ENCODE data around the gene PDLIM5. TPM values are rescaled to one million over a fixed set of nuclear protein-coding genes. Genes with fewer than 3 reads are reported as not detected.

The PDLIM5 gene
- total and polyA plus RNA-seq, 2 of the 8 experiments (the other 6 are each of a cell fraction or from before 2014, with no cell fraction given), result 37.3 to 62.1 TPM

GRCh38 chr4:94475050-94475449 is 23.3 kb downstream of the PDLIM5 start:
- Histone ChIP-seq H4K91ac (replicated peaks; ENCODE audit: insufficient read length, low read length) (no peak overlapping the region), H2BK120ac (replicated peaks; ENCODE audit: low read depth, low read length) (no peak overlapping the region), H3K9ac (replicated peaks in 1 of 4; ENCODE audit: extremely low read depth in 1 of 4, low read depth in 3 of 4, low read length in 3 of 4) (no peak overlapping the region), H3K14ac (ENCODE audit: insufficient read length) (no peak overlapping the region), H2BK12ac (ENCODE audit: low read depth, low read length) (no peak overlapping the region), H4K8ac (ENCODE audit: extremely low read depth, insufficient read depth, low read length) (no peak overlapping the region), H3K23me2 (ENCODE audit: low read depth, low read length) (no peaks in the 10 kb centered on the region), H4K20me1 (replicated peaks in 1 of 2; ENCODE audit: control insufficient read depth in 1 of 2, insufficient read depth in 2 of 2, low read length in 2 of 2) (peaks cover 0 to 1% of the 10 kb centered on the region in 2 experiments), H2BK20ac (ENCODE audit: low read length) (no peak overlapping the region), H3K4ac (replicated peaks; ENCODE audit: insufficient read length, low read depth, low read length) (no peak overlapping the region), H3K4me1 (replicated peaks in 1 of 4; ENCODE audit: control insufficient read depth in 3 of 4, insufficient read depth in 4 of 4, low read length in 3 of 4) (peaks cover 0 to 8% (median 0%) of the 10 kb centered on the region in 4 experiments; a peak in 2 of 7 replicates), H3K18ac (ENCODE audit: extremely low read depth, low read length) (no peak overlapping the region), H4K5ac (ENCODE audit: insufficient read length, low read depth, low read length) (peak overlapping the region; percentile 15), H3K79me1 (ENCODE audit: low read depth, low read length) (peaks cover 3% of the 10 kb centered on the region; the same call in 1 of the 2 replicates), H3K4me3 (ENCODE audit: extremely low read depth in 1 of 4, insufficient read depth in 2 of 4, low read depth in 3 of 4, low read length in 4 of 4) (no peak overlapping the region), H3K56ac (replicated peaks; ENCODE audit: insufficient read length, low read depth, low read length) (no peak overlapping the region), H3K23ac (ENCODE audit: insufficient read length) (no peak overlapping the region), H3K27ac (ENCODE audit: low read depth, low read length) (no peak overlapping the region), H3K36me3 (ENCODE audit: control insufficient read depth in 2 of 4, insufficient read depth in 4 of 4, low read length in 3 of 4) (peaks cover 0 to 3% (median 0%) of the 10 kb centered on the region in 4 experiments; a peak in 1 of 8 replicates), H2BK15ac (ENCODE audit: low read length) (no peak overlapping the region), H3K27me3 (replicated peaks in 1 of 4; ENCODE audit: control insufficient read depth in 3 of 4, extremely low read depth in 1 of 4, insufficient read depth in 3 of 4, low read length in 3 of 4) (no peaks in the 10 kb centered on the region), H3K9me3 (ENCODE audit: insufficient read depth in 2 of 2, low read depth in 1 of 2, low read length in 1 of 2) (peaks cover 3 to 7% of the 10 kb centered on the region in 2 experiments; a peak in 2 of 4 replicates), H3K79me2 (ENCODE audit: control insufficient read depth in 1 of 2, insufficient read depth in 2 of 2, low read length in 2 of 2) (peaks cover 0 to 38% of the 10 kb centered on the region in 2 experiments; a peak in 2 of 4 replicates), H2AFZ (ENCODE audit: low read length) (no peak overlapping the region), H2AK5ac (ENCODE audit: low read depth, low read length) (no peak overlapping the region; the same call in 1 of the 2 replicates), H3K4me2 (ENCODE audit: insufficient read depth in 1 of 2, low read depth in 2 of 2, low read length in 2 of 2) (no peak overlapping the region), H2BK5ac (ENCODE audit: low read depth, low read length) (no peak overlapping the region)
- ChIA-PET POLR2A (ENCODE audit: partially characterized antibody) (no interaction called here), CTCF (ENCODE audit: partially characterized antibody) (interaction anchor here (1.1 to 1.3 kb wide), 2 partner anchors 10 to 68 kb away, joined by 3 read pairs; no protein-coding TSS in a partner anchor)
- 63% methylated on average over 2 of the region's 2 CpGs; no CpG with 5 or more reads in 1 of the 2 experiments for WGBS, 2 experiments (ENCODE audit: extremely low coverage in 1 of 2, insufficient coverage in 1 of 2, insufficient read length in 1 of 2, insufficient replicate concordance in 2 of 2, low coverage in 1 of 2, low lambda C conversion rate in 2 of 2, missing lambda C conversion rate in 1 of 2)
- no peak for DNase-seq (ENCODE audit: low read depth in 1 of 2, low spot score in 2 of 2)
- TF ChIP-seq CHD1 (IDR thresholded peaks at IDR 0.05; ENCODE audit: low read depth, low read length) (no peak), PHF8 (conservative IDR thresholded peaks at IDR 0.05; ENCODE audit: low read depth, low read length) (no peak), POLR2AphosphoS5 (IDR thresholded peaks at IDR 0.05; ENCODE audit: low read depth, low read length) (no peak), RAD21 (IDR thresholded peaks at IDR 0.05 in 1 of 2, conservative IDR thresholded peaks at IDR 0.05 in 1 of 2; ENCODE audit: low read depth in 2 of 2, low read length in 2 of 2) (no peak), TCF12 (IDR thresholded peaks at IDR 0.05; ENCODE audit: low read depth, low read length) (no peak), RFX5 (IDR thresholded peaks at IDR 0.05; ENCODE audit: borderline replicate concordance, low read depth, low read length) (no peak), JUN (IDR thresholded peaks at IDR 0.05; ENCODE audit: low read depth, low read length) (no peak), ASH2L (IDR thresholded peaks at IDR 0.05; ENCODE audit: low read length) (no peak), SP2 (IDR thresholded peaks at IDR 0.05; ENCODE audit: low read length) (no peak), TAF1 (IDR thresholded peaks at IDR 0.05; ENCODE audit: low read depth, low read length) (no peak), KDM5A (IDR thresholded peaks at IDR 0.05; ENCODE audit: low read length) (no peak)
- TF ChIP-seq, protein P1, sequence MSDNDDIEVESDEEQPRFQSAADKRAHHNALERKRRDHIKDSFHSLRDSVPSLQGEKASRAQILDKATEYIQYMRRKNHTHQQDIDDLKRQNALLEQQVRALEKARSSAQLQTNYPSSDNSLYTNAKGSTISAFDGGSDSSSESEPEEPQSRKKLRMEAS (IDR thresholded peaks at IDR 0.05), result no peak
- no peak for FAIRE-seq

Measured in H1 (cell line).